HEK293 (cell line): ENCODE data around the gene PREB.
"Not testable (repeated sequence)": the region's sequence is repeated elsewhere in the genome, so short reads cannot be mapped to it uniquely, and the experiment has no call there.

Source experiments
- CTCF ChIP-seq: fragments of 450-650 bp; formaldehyde crosslinking; IDR thresholded peaks from 2 replicates; pipeline ENCODE4 v1.5.1; 2016; ENCODE audit warnings: missing biosample characterization, missing genetic modification characterization
- ZBTB8A ChIP-seq: fragments of 450-650 bp; formaldehyde crosslinking; IDR thresholded peaks from 2 replicates; pipeline ENCODE4 v1.5.1; 2016; ENCODE audit warnings: missing biosample characterization, missing genetic modification characterization
- ZNF174 ChIP-seq: fragments of 450-650 bp; formaldehyde crosslinking; IDR thresholded peaks from 2 replicates; pipeline ENCODE4 v1.5.0; 2017; ENCODE audit warnings: missing biosample characterization, mild to moderate bottlenecking, missing genetic modification characterization
- ZNF274 ChIP-seq, 2 experiments: fragments of 200-500 bp in 1 of 2; fragments of 450-650 bp in 1 of 2; sonication (Bioruptor generic) in 1 of 2; formaldehyde crosslinking in 1 of 2; IDR thresholded peaks; 2 replicates each; pipeline versions ENCODE4 v1.5.1 to v1.6.1; 2014 to 2016; ENCODE audit warnings: borderline replicate concordance in 1 of 2, inconsistent platforms in 1 of 2, low read length in 1 of 2, missing biosample characterization in 1 of 2, missing genetic modification characterization in 1 of 2
- ZNF837 ChIP-seq: fragments of 450-650 bp; formaldehyde crosslinking; IDR thresholded peaks from 2 replicates; pipeline ENCODE4 v1.5.1; 2016; ENCODE audit warnings: missing biosample characterization, missing genetic modification characterization
- TF ChIP-seq, protein P1 (sequence below): fragments of 450-650 bp; formaldehyde crosslinking; IDR thresholded peaks from 2 replicates; pipeline ENCODE4 v1.5.1; 2016; ENCODE audit warnings: missing biosample characterization, missing genetic modification characterization

DNA sequence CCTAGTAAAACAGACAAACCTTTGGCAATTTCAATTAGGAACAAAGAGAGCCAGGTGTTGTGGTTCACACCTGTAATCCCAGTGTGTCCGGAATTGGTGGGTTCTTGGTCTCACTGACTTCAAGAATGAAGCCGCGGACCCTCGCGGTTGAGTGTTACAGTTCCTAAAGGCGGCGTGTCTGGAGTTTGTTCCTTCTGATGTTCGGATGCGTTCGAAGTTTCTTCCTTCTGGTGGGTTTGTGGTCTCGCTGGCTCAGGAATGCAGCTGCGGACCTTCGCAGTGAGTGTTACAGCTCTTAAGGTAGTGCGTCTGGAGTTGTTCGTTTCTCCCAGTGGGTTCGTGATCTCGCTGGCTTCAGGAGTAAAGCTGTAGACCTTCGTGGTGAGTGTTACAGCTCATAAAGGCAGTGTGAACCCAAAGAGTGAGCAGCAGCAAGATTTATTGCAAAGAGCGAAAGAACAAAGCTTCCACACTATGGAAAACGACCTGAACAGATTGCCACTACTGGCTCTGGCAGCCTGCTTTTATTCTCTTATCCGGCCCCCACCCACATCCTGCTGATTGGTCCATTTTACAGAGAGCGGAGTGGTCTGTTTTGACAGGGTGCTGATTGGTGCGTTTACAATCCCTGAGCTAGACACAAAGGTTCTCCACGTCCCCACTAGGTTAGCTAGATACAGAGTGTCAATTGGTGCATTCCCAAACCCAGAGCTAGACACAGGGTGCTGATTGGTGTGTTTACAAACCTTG, 23.7 kb downstream of the PREB start:
- not testable (repeated sequence) for TF ChIP-seq ZNF274 (IDR thresholded peaks at IDR 0.05; ENCODE audit: low read length); ZNF274 (tag by site-specific recombination; IDR thresholded peaks at IDR 0.05; ENCODE audit: borderline replicate concordance); CTCF; ZBTB8A (tag by site-specific recombination); ZNF174 (tag by site-specific recombination); ZNF837 (tag by site-specific recombination)
- TF ChIP-seq, protein P1, sequence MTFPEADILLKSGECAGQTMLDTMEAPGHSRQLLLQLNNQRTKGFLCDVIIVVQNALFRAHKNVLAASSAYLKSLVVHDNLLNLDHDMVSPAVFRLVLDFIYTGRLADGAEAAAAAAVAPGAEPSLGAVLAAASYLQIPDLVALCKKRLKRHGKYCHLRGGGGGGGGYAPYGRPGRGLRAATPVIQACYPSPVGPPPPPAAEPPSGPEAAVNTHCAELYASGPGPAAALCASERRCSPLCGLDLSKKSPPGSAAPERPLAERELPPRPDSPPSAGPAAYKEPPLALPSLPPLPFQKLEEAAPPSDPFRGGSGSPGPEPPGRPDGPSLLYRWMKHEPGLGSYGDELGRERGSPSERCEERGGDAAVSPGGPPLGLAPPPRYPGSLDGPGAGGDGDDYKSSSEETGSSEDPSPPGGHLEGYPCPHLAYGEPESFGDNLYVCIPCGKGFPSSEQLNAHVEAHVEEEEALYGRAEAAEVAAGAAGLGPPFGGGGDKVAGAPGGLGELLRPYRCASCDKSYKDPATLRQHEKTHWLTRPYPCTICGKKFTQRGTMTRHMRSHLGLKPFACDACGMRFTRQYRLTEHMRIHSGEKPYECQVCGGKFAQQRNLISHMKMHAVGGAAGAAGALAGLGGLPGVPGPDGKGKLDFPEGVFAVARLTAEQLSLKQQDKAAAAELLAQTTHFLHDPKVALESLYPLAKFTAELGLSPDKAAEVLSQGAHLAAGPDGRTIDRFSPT (tag by site-specific recombination) = not testable (repeated sequence)
